ENCODE data around the gene PTPA. TPM values are rescaled to one million over a fixed set of nuclear protein-coding genes. Genes with fewer than 3 reads are reported as not detected.
A peak's percentile ranks its signal among the peaks of the same experiment; 100 is the strongest.

Gene PTPA
- total and polyA plus RNA-seq, 2 donors (not counting 1 experiment from before 2014, with no cell fraction given) = 190 to 203 TPM

DNA sequence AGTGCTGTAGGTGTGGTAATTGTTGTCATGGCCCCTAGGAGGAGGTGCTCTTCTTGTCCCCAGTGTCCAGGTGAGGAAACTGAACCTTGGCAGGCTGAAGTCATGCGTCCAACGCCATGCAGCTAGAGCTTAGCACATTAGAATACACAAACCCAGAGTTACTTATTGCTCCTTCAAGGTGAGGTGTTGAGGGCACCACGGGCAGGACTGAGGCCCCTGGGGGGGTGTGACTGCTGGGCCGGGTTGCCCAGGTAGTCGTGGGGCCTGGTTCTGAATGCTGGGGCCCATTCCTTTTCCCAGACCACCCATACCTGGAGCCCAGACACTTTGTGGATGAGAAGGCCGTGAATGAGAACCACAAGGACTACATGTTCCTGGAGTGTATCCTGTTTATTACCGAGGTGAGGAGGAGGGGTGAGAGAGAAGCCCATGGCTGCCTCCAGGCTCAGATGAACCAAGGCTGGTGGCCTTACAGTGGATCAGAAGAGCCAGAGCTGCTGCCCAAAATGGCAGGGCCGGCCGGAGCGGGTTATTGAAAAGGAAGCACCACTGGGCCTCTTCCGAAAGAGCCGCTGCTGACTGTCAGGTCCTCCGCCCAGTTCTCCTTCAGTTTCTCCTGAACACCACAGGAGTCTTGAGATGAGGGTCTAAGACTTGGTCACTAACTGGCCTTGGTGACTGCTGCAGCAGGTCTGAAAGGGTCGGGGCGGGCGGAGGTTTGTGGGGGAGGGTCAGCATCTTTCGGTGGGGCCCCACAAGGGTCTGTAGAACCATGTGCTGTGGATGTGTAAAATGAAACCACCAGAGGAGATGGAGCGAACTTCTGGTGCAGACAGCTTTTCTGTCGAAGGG lies 26.3 kb downstream of the PTPA start:
- Histone ChIP-seq H3K27ac (ENCODE audit: insufficient read depth, low read length) (peak overlapping the region; percentile 100), H3K27me3 (ENCODE audit: control insufficient read depth, insufficient read depth, low read length) (no peaks in the 10 kb centered on the region), H4K20me1 (ENCODE audit: control insufficient read depth, extremely low read depth, insufficient read depth, low read length) (no peaks in the 10 kb centered on the region), H3K4me3 (replicated peaks in 1 of 4; ENCODE audit: control extremely low read depth in 1 of 4, insufficient read depth in 1 of 4, low read depth in 3 of 4, low read length in 4 of 4) (no peak overlapping the region), H3K9me3 (ENCODE audit: control insufficient read depth, insufficient read depth, low read depth, low read length) (no peaks in the 10 kb centered on the region), H3K9ac (ENCODE audit: insufficient read depth, low read length) (no peak overlapping the region), H3K36me3 (ENCODE audit: control insufficient read depth, insufficient read depth, low read length) (peaks cover 10% of the 10 kb centered on the region), H3K4me2 (ENCODE audit: extremely low read depth, insufficient read depth, low read length) (no peak overlapping the region), H3K79me2 (ENCODE audit: control insufficient read depth, insufficient read depth, low read length) (peaks cover 10% of the 10 kb centered on the region), H2AFZ (ENCODE audit: low read length) (no peak overlapping the region), H3K4me1 (ENCODE audit: control insufficient read depth, extremely low read depth, insufficient read depth, low read length) (peaks cover 38% of the 10 kb centered on the region)
- DNase-seq (ENCODE audit: low read depth in 2 of 2) = no peak
- TF ChIP-seq EZH2 (IDR thresholded peaks at IDR 0.05; ENCODE audit: low read length, missing control alignments) = no peak
- TF ChIP-seq, protein P1, sequence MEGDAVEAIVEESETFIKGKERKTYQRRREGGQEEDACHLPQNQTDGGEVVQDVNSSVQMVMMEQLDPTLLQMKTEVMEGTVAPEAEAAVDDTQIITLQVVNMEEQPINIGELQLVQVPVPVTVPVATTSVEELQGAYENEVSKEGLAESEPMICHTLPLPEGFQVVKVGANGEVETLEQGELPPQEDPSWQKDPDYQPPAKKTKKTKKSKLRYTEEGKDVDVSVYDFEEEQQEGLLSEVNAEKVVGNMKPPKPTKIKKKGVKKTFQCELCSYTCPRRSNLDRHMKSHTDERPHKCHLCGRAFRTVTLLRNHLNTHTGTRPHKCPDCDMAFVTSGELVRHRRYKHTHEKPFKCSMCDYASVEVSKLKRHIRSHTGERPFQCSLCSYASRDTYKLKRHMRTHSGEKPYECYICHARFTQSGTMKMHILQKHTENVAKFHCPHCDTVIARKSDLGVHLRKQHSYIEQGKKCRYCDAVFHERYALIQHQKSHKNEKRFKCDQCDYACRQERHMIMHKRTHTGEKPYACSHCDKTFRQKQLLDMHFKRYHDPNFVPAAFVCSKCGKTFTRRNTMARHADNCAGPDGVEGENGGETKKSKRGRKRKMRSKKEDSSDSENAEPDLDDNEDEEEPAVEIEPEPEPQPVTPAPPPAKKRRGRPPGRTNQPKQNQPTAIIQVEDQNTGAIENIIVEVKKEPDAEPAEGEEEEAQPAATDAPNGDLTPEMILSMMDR (conservative IDR thresholded peaks at IDR 0.05 in 1 of 2, IDR thresholded peaks at IDR 0.05 in 1 of 2; ENCODE audit: low read depth in 1 of 2, low read length in 2 of 2) = no peak

DNA sequence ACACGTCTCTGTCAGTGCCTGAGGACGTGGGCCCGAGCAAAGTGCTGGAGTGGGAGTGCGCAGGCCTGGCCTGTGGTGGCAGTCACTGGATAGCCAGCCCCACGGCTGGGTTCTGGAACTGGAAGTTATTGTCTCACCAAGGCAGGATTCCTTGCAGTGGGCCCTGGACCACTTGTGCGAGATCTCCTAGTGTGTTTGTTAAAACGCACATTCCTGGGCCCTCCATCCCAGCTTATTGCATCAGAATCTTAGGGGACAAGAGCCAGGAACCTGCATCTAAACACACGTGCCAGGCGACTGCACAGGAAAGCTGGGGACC lies 26.9 kb downstream of the PTPA start:
- Histone ChIP-seq H3K27ac (ENCODE audit: insufficient read depth, low read length) (peak overlapping the region; percentile 100), H2AFZ (ENCODE audit: low read length) (no peak overlapping the region), H3K4me2 (ENCODE audit: extremely low read depth, insufficient read depth, low read length) (no peak overlapping the region), H3K9ac (ENCODE audit: insufficient read depth, low read length) (peak overlapping the region; percentile 58), H3K36me3 (ENCODE audit: control insufficient read depth, insufficient read depth, low read length) (peaks cover 10% of the 10 kb centered on the region), H3K9me3 (ENCODE audit: control insufficient read depth, insufficient read depth, low read depth, low read length) (no peaks in the 10 kb centered on the region), H3K4me1 (ENCODE audit: control insufficient read depth, extremely low read depth, insufficient read depth, low read length) (peaks cover 42% of the 10 kb centered on the region), H3K79me2 (ENCODE audit: control insufficient read depth, insufficient read depth, low read length) (peaks cover 13% of the 10 kb centered on the region), H3K27me3 (ENCODE audit: control insufficient read depth, insufficient read depth, low read length) (no peaks in the 10 kb centered on the region), H4K20me1 (ENCODE audit: control insufficient read depth, extremely low read depth, insufficient read depth, low read length) (no peaks in the 10 kb centered on the region), H3K4me3 (replicated peaks in 1 of 4; ENCODE audit: control extremely low read depth in 1 of 4, insufficient read depth in 1 of 4, low read depth in 3 of 4, low read length in 4 of 4) (no peak overlapping the region)
- no peak for DNase-seq (ENCODE audit: low read depth in 2 of 2)
- TF ChIP-seq, protein P1 (conservative IDR thresholded peaks at IDR 0.05 in 1 of 2, IDR thresholded peaks at IDR 0.05 in 1 of 2; ENCODE audit: low read depth in 1 of 2, low read length in 2 of 2) = no peak
- TF ChIP-seq EZH2 (IDR thresholded peaks at IDR 0.05; ENCODE audit: low read length, missing control alignments) = no peak

DNA sequence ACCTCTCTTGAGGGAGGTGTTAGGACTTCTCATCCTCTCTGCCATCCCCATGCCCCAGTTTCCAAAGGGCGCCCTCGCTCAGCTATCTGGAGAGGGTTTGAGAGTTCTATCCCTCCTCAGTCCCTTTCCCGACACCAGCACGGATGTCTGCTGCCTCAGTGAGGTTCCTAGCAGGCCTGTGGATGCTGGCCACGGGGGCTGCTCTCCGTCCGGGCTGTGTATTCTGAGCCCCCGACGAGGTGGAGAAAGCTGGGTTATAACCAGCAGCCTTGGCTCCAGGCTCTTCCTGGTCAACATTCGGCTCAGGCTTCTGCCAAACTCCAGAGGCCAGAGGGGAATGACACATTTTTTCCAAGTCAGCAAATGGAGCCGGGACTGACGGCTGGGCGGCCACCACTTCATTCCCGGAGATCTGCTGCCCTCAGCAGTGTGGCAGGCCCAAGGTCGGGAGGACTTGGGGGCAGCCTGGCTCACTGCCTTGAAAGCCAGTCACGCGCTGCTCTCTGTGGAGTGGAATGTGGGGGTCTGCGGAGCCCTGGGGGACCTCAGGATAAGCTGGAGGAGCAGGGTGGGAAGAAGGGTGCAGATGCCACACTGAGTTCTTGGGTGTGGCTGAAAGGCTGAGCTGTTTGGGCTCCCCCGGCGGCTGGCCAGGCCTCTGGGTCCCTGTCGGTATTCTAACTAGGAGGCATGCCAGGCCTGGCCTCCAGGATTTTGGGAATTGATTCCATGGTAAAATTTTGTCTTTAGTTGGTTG lies 27.4 kb downstream of the PTPA start:
- H3K9ac ChIP-seq (ENCODE audit: insufficient read depth, low read length) = peak overlapping the region; percentile 58
- H2AFZ ChIP-seq (ENCODE audit: low read length) = no peak overlapping the region

More for the DNA sequence above, 27.4 kb downstream of the PTPA start:
- Histone ChIP-seq H4K20me1 (ENCODE audit: control insufficient read depth, extremely low read depth, insufficient read depth, low read length) (no peaks in the 10 kb centered on the region), H3K4me2 (ENCODE audit: extremely low read depth, insufficient read depth, low read length) (peak overlapping the region; percentile 37), H3K4me3 (replicated peaks in 1 of 4; ENCODE audit: control extremely low read depth in 1 of 4, insufficient read depth in 1 of 4, low read depth in 3 of 4, low read length in 4 of 4) (peak overlapping the region in 1 of 4 experiments; percentile 8), H3K4me1 (ENCODE audit: control insufficient read depth, extremely low read depth, insufficient read depth, low read length) (peaks cover 47% of the 10 kb centered on the region), H3K27me3 (ENCODE audit: control insufficient read depth, insufficient read depth, low read length) (no peaks in the 10 kb centered on the region), H3K27ac (ENCODE audit: insufficient read depth, low read length) (peak overlapping the region; percentile 100), H3K9me3 (ENCODE audit: control insufficient read depth, insufficient read depth, low read depth, low read length) (no peaks in the 10 kb centered on the region), H3K36me3 (ENCODE audit: control insufficient read depth, insufficient read depth, low read length) (peaks cover 9% of the 10 kb centered on the region), H3K79me2 (ENCODE audit: control insufficient read depth, insufficient read depth, low read length) (peaks cover 15% of the 10 kb centered on the region)
- DNase-seq (ENCODE audit: low read depth in 2 of 2) = peak; percentile 61 to 77
- TF ChIP-seq, protein P1 (conservative IDR thresholded peaks at IDR 0.05 in 1 of 2, IDR thresholded peaks at IDR 0.05 in 1 of 2; ENCODE audit: low read depth in 1 of 2, low read length in 2 of 2) = no peak
- TF ChIP-seq EZH2 (IDR thresholded peaks at IDR 0.05; ENCODE audit: low read length, missing control alignments) = no peak
